HepG2 (cell line): ENCODE results near the gene VILL. TPM values are rescaled to one million over a fixed set of nuclear protein-coding genes. Genes with fewer than 3 reads are reported as not detected.

Experiments
- AKAP8 ChIP-seq: sonication (generic); formaldehyde crosslinking; IDR thresholded peaks from 2 replicates; pipeline ENCODE4 v1.5.1; 2020; ENCODE audit warnings: mild to moderate bottlenecking, missing genetic modification reagents
- CREM ChIP-seq, 2 experiments: sonication (generic) in 1 of 2; formaldehyde crosslinking in 1 of 2; IDR thresholded peaks; 2 replicates each; pipeline versions ENCODE4 v1.4.0 to v1.6.1; 2016 to 2020; ENCODE audit warnings: antibody characterized with exemption in 1 of 2, mild to moderate bottlenecking in 1 of 2, missing genetic modification reagents in 1 of 2
- HDAC2 ChIP-seq: sonication (generic); formaldehyde crosslinking; IDR thresholded peaks from 2 replicates; pipeline ENCODE4 v1.4.0; 2020; ENCODE audit warnings: missing genetic modification reagents
- HDAC6 ChIP-seq: fragments of 200-600 bp; sonication (generic); IDR thresholded peaks from 2 replicates; pipeline ENCODE4 v1.7.0; 2017; ENCODE audit warnings: mild to moderate bottlenecking, antibody characterized with exemption, low read length, low read depth
- HIC2 ChIP-seq: sonication (generic); formaldehyde crosslinking; IDR thresholded peaks from 2 replicates; pipeline ENCODE4 v1.9.0; 2022; ENCODE audit warnings: low read depth, missing genetic modification reagents
- NONO ChIP-seq, 2 experiments: fragments of 450-650 bp in 1 of 2; sonication (generic) in 1 of 2; formaldehyde crosslinking in 1 of 2; IDR thresholded peaks in 1 of 2; conservative IDR thresholded peaks in 1 of 2; 2 replicates each; pipeline versions ENCODE4 v1.6.1 to v1.8.0; 2017 to 2022; ENCODE audit warnings: mild to moderate bottlenecking in 1 of 2, missing genetic modification reagents in 1 of 2, moderate library complexity in 1 of 2
- POLR2A ChIP-seq, 2 experiments: IDR thresholded peaks; 2 replicates each; pipeline ENCODE4 v1.6.1; 2011; ENCODE audit warnings: low read depth in 2 of 2, low read length in 2 of 2, mild to moderate bottlenecking in 1 of 2, moderate library complexity in 1 of 2; ENCODE audit not compliant: insufficient read depth in 1 of 2
- PREB ChIP-seq: sonication (generic); formaldehyde crosslinking; IDR thresholded peaks from 2 replicates; pipeline ENCODE4 v1.4.0; 2020; ENCODE audit warnings: missing genetic modification reagents
- SRY ChIP-seq: sonication (generic); formaldehyde crosslinking; IDR thresholded peaks from 2 replicates; pipeline ENCODE4 v1.8.0; 2022; ENCODE audit warnings: mild to moderate bottlenecking, missing genetic modification reagents
- THAP11 ChIP-seq: IDR thresholded peaks from 2 replicates; pipeline ENCODE4 v1.6.1; 2016; ENCODE audit warnings: missing biosample characterization, missing genetic modification reagents
- THAP9 ChIP-seq: sonication (generic); formaldehyde crosslinking; IDR thresholded peaks from 2 replicates; pipeline ENCODE4; 2020; ENCODE audit warnings: missing genetic modification reagents, mild to moderate bottlenecking, borderline replicate concordance
- ZC3H4 ChIP-seq: sonication (generic); formaldehyde crosslinking; IDR thresholded peaks from 2 replicates; pipeline ENCODE4 v1.4.0; 2020; ENCODE audit warnings: missing genetic modification reagents, borderline replicate concordance
- ZNF10 ChIP-seq: sonication (generic); formaldehyde crosslinking; IDR thresholded peaks from 2 replicates; pipeline ENCODE4 v1.4.0; 2020; ENCODE audit warnings: mild to moderate bottlenecking, low read depth, missing genetic modification reagents, borderline replicate concordance
- ZNF484 ChIP-seq: sonication (generic); formaldehyde crosslinking; IDR thresholded peaks from 2 replicates; pipeline ENCODE4 v1.5.1; 2020; ENCODE audit warnings: mild to moderate bottlenecking, low read depth, missing genetic modification reagents, borderline replicate concordance
- ZNF672 ChIP-seq: sonication (generic); formaldehyde crosslinking; IDR thresholded peaks from 2 replicates; pipeline ENCODE4 v1.8.1; 2022; ENCODE audit warnings: missing genetic modification reagents
- ZNF674 ChIP-seq: sonication (generic); formaldehyde crosslinking; IDR thresholded peaks from 2 replicates; pipeline ENCODE4 v1.5.0; 2020; ENCODE audit warnings: low read depth, mild to moderate bottlenecking, missing genetic modification reagents
- ZUFSP ChIP-seq: sonication (generic); formaldehyde crosslinking; IDR thresholded peaks from 2 replicates; pipeline ENCODE4 v1.9.0; 2021; ENCODE audit warnings: missing genetic modification reagents, mild to moderate bottlenecking, borderline replicate concordance
- polyA plus RNA-seq, 8 experiments: library from polyadenylated mRNA; depleted of rRNA in 3 of 8; stranded (reverse) in 7 of 8; unstranded in 1 of 8; fragments of >200 nt; fragmentation: Illumina TruSeq in 4 of 8; extraction: Trizol in 4 of 8; gene quantifications; 2 replicates each; pipeline versions ENCODE4 v1.2.1 to v1.2.3, GENCODE V29; 2011 to 2016; ENCODE audit warnings: low read depth in 4 of 8, missing spikeins in 1 of 8, mixed read lengths in 1 of 8; ENCODE audit not compliant: insufficient read depth in 1 of 8
- total RNA-seq, 5 experiments: library from RNA; depleted of rRNA; stranded (reverse); fragments of >200 nt; fragmentation: Illumina TruSeq; extraction: Trizol; gene quantifications; 2 replicates each; pipeline ENCODE4 v1.2.3, GENCODE V29; 2016; ENCODE audit warnings: low read depth in 1 of 5

VILL gene
- total and polyA plus RNA-seq, 2 of the 13 experiments (the other 11 are each of a cell fraction or from before 2014, with no cell fraction given), result 3.2 to 5.3 TPM

GRCh38 chr3:37986479-37987314 is 3.9 kb upstream of the VILL start (continued):
- TF ChIP-seq NONO (IDR thresholded peaks at IDR 0.05) (no peak), NONO (CRISPR knock-in tag; conservative IDR thresholded peaks at IDR 0.05) (peak; percentile 64; the same call in 1 of the 2 replicates), HIC2 (no peak), ZNF674 (CRISPR knock-in tag) (no peak), PREB (CRISPR knock-in tag) (no peak), ZNF484 (CRISPR knock-in tag) (no peak), ZC3H4 (CRISPR knock-in tag) (no peak), POLR2A (IDR thresholded peaks at IDR 0.05; ENCODE audit: insufficient read depth in 1 of 2, low read depth in 2 of 2, low read length in 2 of 2) (no peak), CREM (IDR thresholded peaks at IDR 0.05) (no peak; the same call in 1 of the 2 replicates), CREM (CRISPR knock-in tag; IDR thresholded peaks at IDR 0.05) (no peak), ZNF672 (CRISPR knock-in tag) (no peak), THAP9 (CRISPR knock-in tag) (no peak), HDAC2 (CRISPR knock-in tag) (peak; percentile 72), SRY (no peak), HDAC6 (no peak), ZUFSP (no peak), AKAP8 (CRISPR knock-in tag) (peak; percentile 76; the same call in 1 of the 2 replicates), THAP11 (CRISPR knock-in tag) (0 out of 2 replicates have a peak, but pooled peaks have one; percentile 31), ZNF10 (CRISPR knock-in tag) (no peak)
